ENCODE results near the gene CRB1.

Gene CRB1

DNA sequence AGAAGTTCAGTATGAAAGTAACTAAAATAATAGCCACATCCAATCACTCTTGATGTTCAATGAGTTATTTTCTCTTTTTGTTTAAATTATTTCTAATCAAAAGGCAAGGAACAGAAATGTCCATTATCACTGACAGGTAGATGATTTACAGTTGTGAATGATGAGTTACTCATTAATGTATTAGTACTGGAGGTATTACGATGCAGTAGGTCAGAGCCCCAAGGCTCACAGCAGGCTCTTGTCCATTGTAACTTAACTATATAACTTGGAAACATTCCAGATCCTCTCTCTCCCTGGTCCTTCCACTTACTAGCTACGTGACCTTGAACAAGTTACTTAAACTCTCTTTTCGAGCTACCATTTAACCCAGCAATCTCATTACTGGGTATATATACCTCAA lies 39.5 kb downstream of the CRB1 start:
- Histone ChIP-seq H2BK120ac (ENCODE audit: insufficient read depth, low read length, poor library complexity) (no peak overlapping the region), H3K36me3 (ENCODE audit: control insufficient read depth in 1 of 2, insufficient read depth in 2 of 2, low read length in 2 of 2) (no peaks in the 10 kb centered on the region), H3K4me1 (ENCODE audit: control insufficient read depth in 1 of 2, insufficient read depth in 2 of 2, low read length in 2 of 2) (no peaks in the 10 kb centered on the region), H4K12ac (ENCODE audit: low read depth, low read length) (no peak overlapping the region), H2AK5ac (ENCODE audit: low read length) (no peak overlapping the region), H2BK5ac (ENCODE audit: low read depth, low read length, poor library complexity) (no peak overlapping the region), H3K23ac (ENCODE audit: low read length) (no peak overlapping the region), H3K18ac (ENCODE audit: low read length) (no peak overlapping the region), H3K79me2 (ENCODE audit: control insufficient read depth, insufficient read depth, low read length, poor library complexity) (no peaks in the 10 kb centered on the region), H4K91ac (ENCODE audit: low read depth, low read length) (no peak overlapping the region), H3K9ac (ENCODE audit: low read length) (no peak overlapping the region), H3K79me1 (ENCODE audit: low read length) (no peaks in the 10 kb centered on the region), H3K4me3 (ENCODE audit: low read depth, low read length) (no peak overlapping the region), H4K8ac (ENCODE audit: low read depth, low read length) (no peak overlapping the region), H3K14ac (ENCODE audit: low read length) (no peak overlapping the region), H3K4me2 (ENCODE audit: low read length) (no peak overlapping the region), H3K9me3 (ENCODE audit: insufficient read depth, low read depth, low read length) (no peaks in the 10 kb centered on the region), H3K27ac (ENCODE audit: low read depth, low read length) (no peak overlapping the region), H3K27me3 (ENCODE audit: insufficient read depth, low read length) (no peaks in the 10 kb centered on the region), H2AFZ (ENCODE audit: insufficient read depth, low read length, poor library complexity) (no peak overlapping the region), H3K4ac (ENCODE audit: low read depth, low read length) (no peak overlapping the region), H2BK12ac (ENCODE audit: low read length) (no peak overlapping the region)
- no peak for DNase-seq
- no CpG with 5 or more reads among the region's 3 CpGs for WGBS (ENCODE audit: extremely low coverage, insufficient coverage, insufficient read length)

DNA sequence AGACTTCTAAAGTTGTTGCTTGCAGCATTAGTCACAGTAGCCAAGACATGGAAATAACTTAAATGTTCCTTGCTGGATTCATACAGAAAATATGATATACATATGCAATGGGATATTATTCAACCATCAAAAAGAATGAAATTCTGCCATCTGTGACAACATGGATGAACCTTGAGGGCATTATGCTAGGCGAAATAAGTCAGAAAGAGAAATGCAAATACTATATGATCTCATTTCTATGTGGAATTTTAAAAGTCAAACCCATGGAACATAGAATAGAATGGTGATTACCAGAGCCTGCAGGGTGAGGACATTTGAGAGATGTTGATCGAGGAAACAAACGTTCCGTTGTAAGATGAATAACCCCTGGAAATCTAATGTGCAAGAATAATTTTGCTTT lies 43.0 kb downstream of the CRB1 start:
- no peak overlapping the region for H3K23ac ChIP-seq (ENCODE audit: low read length)
- no peak overlapping the region for H2BK120ac ChIP-seq (ENCODE audit: insufficient read depth, low read length, poor library complexity)
- no peak overlapping the region for H3K4ac ChIP-seq (ENCODE audit: low read depth, low read length)
- peak; percentile 43 to 83 for DNase-seq
- no peak overlapping the region for H2AFZ ChIP-seq (ENCODE audit: insufficient read depth, low read length, poor library complexity)
- H3K18ac ChIP-seq (ENCODE audit: low read length), result no peak overlapping the region
- H3K4me2 ChIP-seq (ENCODE audit: low read length), result no peak overlapping the region
- no peak overlapping the region for H3K9ac ChIP-seq (ENCODE audit: low read length)
- no peaks in the 10 kb centered on the region for H3K27me3 ChIP-seq (ENCODE audit: insufficient read depth, low read length)
- no peak overlapping the region for H3K14ac ChIP-seq (ENCODE audit: low read length)
- H3K79me1 ChIP-seq (ENCODE audit: low read length), result no peaks in the 10 kb centered on the region
- H3K4me1 ChIP-seq (ENCODE audit: control insufficient read depth in 1 of 2, insufficient read depth in 2 of 2, low read length in 2 of 2), result no peaks in the 10 kb centered on the region
- no peak overlapping the region for H4K8ac ChIP-seq (ENCODE audit: low read depth, low read length)
- H3K36me3 ChIP-seq (ENCODE audit: control insufficient read depth in 1 of 2, insufficient read depth in 2 of 2, low read length in 2 of 2), result no peaks in the 10 kb centered on the region
- H2BK12ac ChIP-seq (ENCODE audit: low read length), result no peak overlapping the region
- no peak overlapping the region for H2AK5ac ChIP-seq (ENCODE audit: low read length)
- no peak overlapping the region for H3K27ac ChIP-seq (ENCODE audit: low read depth, low read length)
- H3K79me2 ChIP-seq (ENCODE audit: control insufficient read depth, insufficient read depth, low read length, poor library complexity), result no peaks in the 10 kb centered on the region
- H3K4me3 ChIP-seq (ENCODE audit: low read depth, low read length), result no peak overlapping the region
- H4K12ac ChIP-seq (ENCODE audit: low read depth, low read length), result no peak overlapping the region
- WGBS (ENCODE audit: extremely low coverage, insufficient coverage, insufficient read length), result no CpG with 5 or more reads among the region's 4 CpGs
- H3K9me3 ChIP-seq (ENCODE audit: insufficient read depth, low read depth, low read length), result no peaks in the 10 kb centered on the region
- no peak overlapping the region for H2BK5ac ChIP-seq (ENCODE audit: low read depth, low read length, poor library complexity)
- H4K91ac ChIP-seq (ENCODE audit: low read depth, low read length), result no peak overlapping the region

GRCh38 chr1:197312163-197312562 lies 44.1 kb downstream of the CRB1 start:
- no peak overlapping the region for H2AK5ac ChIP-seq (ENCODE audit: low read length)
- H3K14ac ChIP-seq (ENCODE audit: low read length), result no peak overlapping the region
- no peak overlapping the region for H4K12ac ChIP-seq (ENCODE audit: low read depth, low read length)
- H3K79me2 ChIP-seq (ENCODE audit: control insufficient read depth, insufficient read depth, low read length, poor library complexity), result no peaks in the 10 kb centered on the region
- H2BK12ac ChIP-seq (ENCODE audit: low read length), result no peak overlapping the region
- no peak overlapping the region for H3K4ac ChIP-seq (ENCODE audit: low read depth, low read length)
- no peak overlapping the region for H2BK5ac ChIP-seq (ENCODE audit: low read depth, low read length, poor library complexity)
- WGBS (ENCODE audit: extremely low coverage, insufficient coverage, insufficient read length), result no CpG with 5 or more reads among the region's 5 CpGs
- no peak overlapping the region for H2AFZ ChIP-seq (ENCODE audit: insufficient read depth, low read length, poor library complexity)
- H3K23ac ChIP-seq (ENCODE audit: low read length), result no peak overlapping the region
- no peak overlapping the region for H4K8ac ChIP-seq (ENCODE audit: low read depth, low read length)
- H3K27ac ChIP-seq (ENCODE audit: low read depth, low read length), result no peak overlapping the region
- peak; percentile 70 to 79 for DNase-seq
- H3K9ac ChIP-seq (ENCODE audit: low read length), result no peak overlapping the region
- no peak overlapping the region for H2BK120ac ChIP-seq (ENCODE audit: insufficient read depth, low read length, poor library complexity)
- H3K9me3 ChIP-seq (ENCODE audit: insufficient read depth, low read depth, low read length), result no peaks in the 10 kb centered on the region
- no peaks in the 10 kb centered on the region for H3K27me3 ChIP-seq (ENCODE audit: insufficient read depth, low read length)
- no peak overlapping the region for H3K18ac ChIP-seq (ENCODE audit: low read length)
- H3K4me2 ChIP-seq (ENCODE audit: low read length), result no peak overlapping the region
- H3K36me3 ChIP-seq (ENCODE audit: control insufficient read depth in 1 of 2, insufficient read depth in 2 of 2, low read length in 2 of 2), result no peaks in the 10 kb centered on the region
- no peaks in the 10 kb centered on the region for H3K79me1 ChIP-seq (ENCODE audit: low read length)
- H3K4me1 ChIP-seq (ENCODE audit: control insufficient read depth in 1 of 2, insufficient read depth in 2 of 2, low read length in 2 of 2), result no peaks in the 10 kb centered on the region
- no peak overlapping the region for H3K4me3 ChIP-seq (ENCODE audit: low read depth, low read length)
- no peak overlapping the region for H4K91ac ChIP-seq (ENCODE audit: low read depth, low read length)

DNA sequence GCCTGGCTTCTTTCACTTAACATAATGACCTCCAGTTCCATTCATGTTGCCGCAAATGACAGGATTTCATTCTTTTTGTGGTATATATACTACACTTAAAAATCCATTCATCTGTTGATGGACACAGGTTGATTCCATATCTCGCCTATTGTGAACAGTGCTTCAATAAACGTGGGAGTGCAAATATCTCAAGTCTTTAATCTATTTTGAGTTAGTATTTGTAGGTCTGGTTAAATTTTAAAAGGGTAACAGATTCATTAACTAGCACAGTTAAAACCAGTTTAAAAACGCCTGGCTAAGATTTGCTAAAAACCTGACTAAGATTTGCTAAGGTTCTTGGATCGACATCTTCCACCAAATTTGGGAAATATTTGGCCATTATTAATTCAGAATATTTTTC lies 45.7 kb downstream of the CRB1 start:
- H3K4me3 ChIP-seq (ENCODE audit: low read depth, low read length), result no peak overlapping the region
- no peak for DNase-seq
- H2BK12ac ChIP-seq (ENCODE audit: low read length), result no peak overlapping the region
- no peak overlapping the region for H4K91ac ChIP-seq (ENCODE audit: low read depth, low read length)
- H3K4me2 ChIP-seq (ENCODE audit: low read length), result no peak overlapping the region
- H3K4ac ChIP-seq (ENCODE audit: low read depth, low read length), result no peak overlapping the region
- no peak overlapping the region for H2AK5ac ChIP-seq (ENCODE audit: low read length)
- H2BK5ac ChIP-seq (ENCODE audit: low read depth, low read length, poor library complexity), result no peak overlapping the region
- H3K23ac ChIP-seq (ENCODE audit: low read length), result no peak overlapping the region
- H3K9ac ChIP-seq (ENCODE audit: low read length), result no peak overlapping the region
- H3K79me1 ChIP-seq (ENCODE audit: low read length), result no peaks in the 10 kb centered on the region
- H3K4me1 ChIP-seq (ENCODE audit: control insufficient read depth in 1 of 2, insufficient read depth in 2 of 2, low read length in 2 of 2), result no peaks in the 10 kb centered on the region
- no peaks in the 10 kb centered on the region for H3K36me3 ChIP-seq (ENCODE audit: control insufficient read depth in 1 of 2, insufficient read depth in 2 of 2, low read length in 2 of 2)
- H2BK120ac ChIP-seq (ENCODE audit: insufficient read depth, low read length, poor library complexity), result no peak overlapping the region
- H3K14ac ChIP-seq (ENCODE audit: low read length), result no peak overlapping the region
- no CpG with 5 or more reads among the region's 5 CpGs for WGBS (ENCODE audit: extremely low coverage, insufficient coverage, insufficient read length)
- no peak overlapping the region for H4K8ac ChIP-seq (ENCODE audit: low read depth, low read length)
- no peak overlapping the region for H4K12ac ChIP-seq (ENCODE audit: low read depth, low read length)
- H3K27ac ChIP-seq (ENCODE audit: low read depth, low read length), result no peak overlapping the region
- no peaks in the 10 kb centered on the region for H3K9me3 ChIP-seq (ENCODE audit: insufficient read depth, low read depth, low read length)
- no peak overlapping the region for H3K18ac ChIP-seq (ENCODE audit: low read length)
- no peaks in the 10 kb centered on the region for H3K79me2 ChIP-seq (ENCODE audit: control insufficient read depth, insufficient read depth, low read length, poor library complexity)
- H3K27me3 ChIP-seq (ENCODE audit: insufficient read depth, low read length), result no peaks in the 10 kb centered on the region
- no peak overlapping the region for H2AFZ ChIP-seq (ENCODE audit: insufficient read depth, low read length, poor library complexity)

GRCh38 chr1:197314682-197315081 lies 46.6 kb downstream of the CRB1 start:
- Histone ChIP-seq H3K4me1 (ENCODE audit: control insufficient read depth in 1 of 2, insufficient read depth in 2 of 2, low read length in 2 of 2) (no peaks in the 10 kb centered on the region), H3K18ac (ENCODE audit: low read length) (no peak overlapping the region), H2AFZ (ENCODE audit: insufficient read depth, low read length, poor library complexity) (no peak overlapping the region), H3K36me3 (ENCODE audit: control insufficient read depth in 1 of 2, insufficient read depth in 2 of 2, low read length in 2 of 2) (no peaks in the 10 kb centered on the region), H3K4me3 (ENCODE audit: low read depth, low read length) (no peak overlapping the region), H2BK120ac (ENCODE audit: insufficient read depth, low read length, poor library complexity) (no peak overlapping the region), H4K91ac (ENCODE audit: low read depth, low read length) (no peak overlapping the region), H3K23ac (ENCODE audit: low read length) (no peak overlapping the region), H3K4me2 (ENCODE audit: low read length) (no peak overlapping the region), H3K27me3 (ENCODE audit: insufficient read depth, low read length) (no peaks in the 10 kb centered on the region), H3K9me3 (ENCODE audit: insufficient read depth, low read depth, low read length) (no peaks in the 10 kb centered on the region), H3K14ac (ENCODE audit: low read length) (no peak overlapping the region), H3K27ac (ENCODE audit: low read depth, low read length) (no peak overlapping the region), H4K8ac (ENCODE audit: low read depth, low read length) (no peak overlapping the region), H3K79me1 (ENCODE audit: low read length) (no peaks in the 10 kb centered on the region), H2AK5ac (ENCODE audit: low read length) (no peak overlapping the region), H2BK12ac (ENCODE audit: low read length) (no peak overlapping the region), H3K79me2 (ENCODE audit: control insufficient read depth, insufficient read depth, low read length, poor library complexity) (no peaks in the 10 kb centered on the region), H4K12ac (ENCODE audit: low read depth, low read length) (no peak overlapping the region), H3K4ac (ENCODE audit: low read depth, low read length) (no peak overlapping the region), H3K9ac (ENCODE audit: low read length) (no peak overlapping the region), H2BK5ac (ENCODE audit: low read depth, low read length, poor library complexity) (no peak overlapping the region)
- DNase-seq, result no peak
